GM23248 (cell line): Measurements from ENCODE around the gene ADPGK. TPM values are rescaled to one million over a fixed set of nuclear protein-coding genes. Genes with fewer than 3 reads are reported as not detected.

Source experiments
- DNase-seq: peaks from one replicate; pipeline ENCODE4 v3.0.0-alpha.2; 2015
- H2AFZ ChIP-seq: fragments of 200-600 bp; sonication (generic); 2 replicates; pipeline ENCODE4 v1.6.1; 2016; ENCODE audit warnings: antibody characterized with exemption
- H3F3A ChIP-seq: fragments of 200-600 bp; sonication (generic); 2 replicates; pipeline ENCODE4 v1.6.1; 2016; ENCODE audit warnings: mild to moderate bottlenecking, antibody characterized with exemption, mixed run types; ENCODE audit not compliant: insufficient read depth
- H3K27ac ChIP-seq: fragments of 200-600 bp; sonication (generic); 2 replicates; pipeline ENCODE4 v1.5.1; 2016; ENCODE audit warnings: mild to moderate bottlenecking
- H3K27me3 ChIP-seq: fragments of 200-600 bp; sonication (generic); replicated peaks from 2 replicates; pipeline ENCODE4 v1.6.1; 2016; ENCODE audit warnings: mild to moderate bottlenecking; ENCODE audit not compliant: insufficient read depth
- H3K36me3 ChIP-seq: fragments of 200-600 bp; sonication (generic); 2 replicates; pipeline ENCODE4 v1.6.1; 2016; ENCODE audit warnings: low read depth, mild to moderate bottlenecking
- H3K4me1 ChIP-seq: fragments of 200-600 bp; sonication (generic); 2 replicates; pipeline ENCODE4 v1.6.1; 2016; ENCODE audit warnings: mild to moderate bottlenecking; ENCODE audit not compliant: insufficient read depth
- H3K4me2 ChIP-seq: fragments of 200-600 bp; sonication (generic); one replicate; pipeline ENCODE4 v1.6.1; 2016; ENCODE audit warnings: mild to moderate bottlenecking; ENCODE audit not compliant: unreplicated experiment
- H3K4me3 ChIP-seq: fragments of 200-600 bp; sonication (generic); 2 replicates; pipeline ENCODE4 v1.5.1; 2016; ENCODE audit warnings: mild to moderate bottlenecking
- H3K79me2 ChIP-seq: fragments of 200-600 bp; sonication (generic); 2 replicates; pipeline ENCODE4 v1.6.1; 2016; ENCODE audit warnings: mild to moderate bottlenecking; ENCODE audit not compliant: insufficient read depth
- H3K9ac ChIP-seq: fragments of 200-600 bp; sonication (generic); 2 replicates; pipeline ENCODE4 v1.6.1; 2016; ENCODE audit warnings: mild to moderate bottlenecking
- H3K9me2 ChIP-seq: fragments of 200-600 bp; sonication (generic); 2 replicates; pipeline ENCODE4 v1.6.1; 2016; ENCODE audit warnings: mixed run types, mild to moderate bottlenecking, moderate library complexity; ENCODE audit not compliant: insufficient read depth
- H3K9me3 ChIP-seq: fragments of 200-600 bp; sonication (generic); one replicate; pipeline ENCODE4 v1.6.1; 2017; ENCODE audit warnings: low read depth
- H4K20me1 ChIP-seq: fragments of 200-600 bp; sonication (generic); 2 replicates; pipeline ENCODE4 v1.6.0; 2016; ENCODE audit not compliant: insufficient read depth
- EZH2 ChIP-seq: fragments of 200-600 bp; sonication (generic); IDR thresholded peaks from 2 replicates; pipeline ENCODE4 v1.6.1; 2018; ENCODE audit warnings: antibody characterized with exemption, mild to moderate bottlenecking; ENCODE audit not compliant: insufficient read depth, poor library complexity, severe bottlenecking
- EZH2phosphoT487 ChIP-seq: fragments of 200-600 bp; sonication (generic); IDR thresholded peaks from 2 replicates; pipeline ENCODE4 v1.6.1; 2018; ENCODE audit warnings: antibody characterized with exemption, moderate library complexity, mild to moderate bottlenecking, low read depth; ENCODE audit not compliant: insufficient read depth
- WGBS, 2 experiments: methylation state at CpG; one replicate each; pipeline ENCODE4 v1.1.6; 2015 to 2017; ENCODE audit warnings: low lambda C conversion rate in 2 of 2, low coverage in 1 of 2; ENCODE audit errors: missing lambda C conversion rate in 2 of 2; 5-methylcytosine and 5-hydroxymethylcytosine counted together
- in situ Hi-C: fragments of 300-500 bp; cut with MboI; formaldehyde crosslinking; loops from 2 replicates; pipeline ENCODE4 v1.15.0; 2020
- polyA plus RNA-seq: library from polyadenylated mRNA; unstranded; fragments of >200 nt; fragmentation: Nextera tagmentation; extraction: Ambion mirVana; gene quantifications from 2 replicates; pipeline ENCODE4 v1.2.1, GENCODE V29; 2016
- total RNA-seq: library from RNA; depleted of rRNA; stranded (reverse); fragments of >200 nt; shearing (Covaris generic); gene quantifications from 2 replicates; pipeline ENCODE4 v1.2.3, GENCODE V29; 2014

Gene ADPGK
- total and polyA plus RNA-seq, 2 experiments from 2014 or later: 50.5 to 66.6 TPM

GRCh38 chr15:72760590-72761260 lies 22.8 kb downstream of the ADPGK start:
- WGBS, 2 experiments: 96 to 97% methylated on average over 5 of the region's 5 CpGs
- peaks cover 23% of the 10 kb centered on the region for H3K36me3 ChIP-seq
- no peak for DNase-seq
- no peaks in the 10 kb centered on the region for H3K9me2 ChIP-seq
- no peak overlapping the region for H2AFZ ChIP-seq
- in situ Hi-C loops: no loop called here
- H3F3A ChIP-seq: peaks cover 31% of the 10 kb centered on the region
- H3K4me3 ChIP-seq: no peak overlapping the region
- no peaks in the 10 kb centered on the region for H3K9me3 ChIP-seq
- no peak overlapping the region for H3K9ac ChIP-seq
- TF ChIP-seq EZH2phosphoT487 (no peak), EZH2 (no peak)
- no peak overlapping the region for H3K27ac ChIP-seq
- peaks cover 58% of the 10 kb centered on the region for H3K79me2 ChIP-seq
- H4K20me1 ChIP-seq: no peaks in the 10 kb centered on the region
- peaks cover 20% of the 10 kb centered on the region for H3K4me1 ChIP-seq
- no peak overlapping the region for H3K4me2 ChIP-seq
- no peaks in the 10 kb centered on the region for H3K27me3 ChIP-seq

GRCh38 chr15:72758182-72758581 lies 25.4 kb downstream of the ADPGK start:
- Histone ChIP-seq H3K9me3 (no peaks in the 10 kb centered on the region), H3K27ac (peak overlapping the region; percentile 72), H3K79me2 (peaks cover 47% of the 10 kb centered on the region), H3K27me3 (no peaks in the 10 kb centered on the region), H4K20me1 (no peaks in the 10 kb centered on the region), H3K9ac (peak overlapping the region; percentile 32), H2AFZ (no peak overlapping the region), H3K4me3 (no peak overlapping the region), H3F3A (peaks cover 31% of the 10 kb centered on the region), H3K4me2 (no peak overlapping the region), H3K9me2 (no peaks in the 10 kb centered on the region), H3K4me1 (peaks cover 20% of the 10 kb centered on the region), H3K36me3 (peaks cover 33% of the 10 kb centered on the region; the same call in 1 of the 2 replicates)
- in situ Hi-C loops: no loop called here
- 41 to 55% methylated on average over 3 of the region's 3 CpGs for WGBS, 2 experiments
- DNase-seq: peak; percentile 94
- TF ChIP-seq EZH2: no peak
- no peak for TF ChIP-seq EZH2phosphoT487

- peaks cover 49% of the 10 kb centered on the region for H3K36me3 ChIP-seq
- in situ Hi-C loops: no loop called here
Measured at GRCh38 chr15:72754096-72754495, 29.5 kb downstream of the ADPGK start.

GRCh38 chr15:72751751-72752455 lies 31.7 kb downstream of the ADPGK start:
- Histone ChIP-seq H3F3A (peaks cover 12% of the 10 kb centered on the region; the same call in 1 of the 2 replicates), H3K79me2 (peaks cover 23% of the 10 kb centered on the region; the same call in 1 of the 2 replicates), H3K27ac (no peak overlapping the region), H3K4me2 (no peak overlapping the region), H4K20me1 (no peaks in the 10 kb centered on the region), H2AFZ (no peak overlapping the region), H3K9ac (no peak overlapping the region), H3K4me1 (no peaks in the 10 kb centered on the region), H3K4me3 (no peak overlapping the region), H3K36me3 (peaks cover 49% of the 10 kb centered on the region), H3K9me2 (no peaks in the 10 kb centered on the region), H3K27me3 (no peaks in the 10 kb centered on the region), H3K9me3 (no peaks in the 10 kb centered on the region)
- 94 to 95% methylated on average over 9 of the region's 9 CpGs for WGBS, 2 experiments
- DNase-seq: no peak
- in situ Hi-C loops: no loop called here
- TF ChIP-seq EZH2 (no peak), EZH2phosphoT487 (no peak)

More at GRCh38 chr15:72754096-72754495, 29.5 kb downstream of the ADPGK start:
- H3K4me2 ChIP-seq: no peak overlapping the region
- H3K4me1 ChIP-seq: peaks cover 18% of the 10 kb centered on the region
- no peak for DNase-seq
- WGBS, 2 experiments: 92 to 94% methylated on average over 6 of the region's 6 CpGs
- H3F3A ChIP-seq: peaks cover 29% of the 10 kb centered on the region
- H3K79me2 ChIP-seq: peaks cover 23% of the 10 kb centered on the region; the same call in 1 of the 2 replicates
- H3K27me3 ChIP-seq: no peaks in the 10 kb centered on the region
- no peaks in the 10 kb centered on the region for H3K9me3 ChIP-seq
- no peaks in the 10 kb centered on the region for H4K20me1 ChIP-seq
- H3K27ac ChIP-seq: no peak overlapping the region
- no peaks in the 10 kb centered on the region for H3K9me2 ChIP-seq
- no peak overlapping the region for H2AFZ ChIP-seq
- H3K9ac ChIP-seq: no peak overlapping the region
- H3K4me3 ChIP-seq: no peak overlapping the region
- TF ChIP-seq EZH2phosphoT487 (no peak), EZH2 (no peak)
